ENCODE results near the gene DHCR7.
A peak's percentile ranks its signal among the peaks of the same experiment; 100 is the strongest.

Gene DHCR7, protein sequence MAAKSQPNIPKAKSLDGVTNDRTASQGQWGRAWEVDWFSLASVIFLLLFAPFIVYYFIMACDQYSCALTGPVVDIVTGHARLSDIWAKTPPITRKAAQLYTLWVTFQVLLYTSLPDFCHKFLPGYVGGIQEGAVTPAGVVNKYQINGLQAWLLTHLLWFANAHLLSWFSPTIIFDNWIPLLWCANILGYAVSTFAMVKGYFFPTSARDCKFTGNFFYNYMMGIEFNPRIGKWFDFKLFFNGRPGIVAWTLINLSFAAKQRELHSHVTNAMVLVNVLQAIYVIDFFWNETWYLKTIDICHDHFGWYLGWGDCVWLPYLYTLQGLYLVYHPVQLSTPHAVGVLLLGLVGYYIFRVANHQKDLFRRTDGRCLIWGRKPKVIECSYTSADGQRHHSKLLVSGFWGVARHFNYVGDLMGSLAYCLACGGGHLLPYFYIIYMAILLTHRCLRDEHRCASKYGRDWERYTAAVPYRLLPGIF

DNA sequence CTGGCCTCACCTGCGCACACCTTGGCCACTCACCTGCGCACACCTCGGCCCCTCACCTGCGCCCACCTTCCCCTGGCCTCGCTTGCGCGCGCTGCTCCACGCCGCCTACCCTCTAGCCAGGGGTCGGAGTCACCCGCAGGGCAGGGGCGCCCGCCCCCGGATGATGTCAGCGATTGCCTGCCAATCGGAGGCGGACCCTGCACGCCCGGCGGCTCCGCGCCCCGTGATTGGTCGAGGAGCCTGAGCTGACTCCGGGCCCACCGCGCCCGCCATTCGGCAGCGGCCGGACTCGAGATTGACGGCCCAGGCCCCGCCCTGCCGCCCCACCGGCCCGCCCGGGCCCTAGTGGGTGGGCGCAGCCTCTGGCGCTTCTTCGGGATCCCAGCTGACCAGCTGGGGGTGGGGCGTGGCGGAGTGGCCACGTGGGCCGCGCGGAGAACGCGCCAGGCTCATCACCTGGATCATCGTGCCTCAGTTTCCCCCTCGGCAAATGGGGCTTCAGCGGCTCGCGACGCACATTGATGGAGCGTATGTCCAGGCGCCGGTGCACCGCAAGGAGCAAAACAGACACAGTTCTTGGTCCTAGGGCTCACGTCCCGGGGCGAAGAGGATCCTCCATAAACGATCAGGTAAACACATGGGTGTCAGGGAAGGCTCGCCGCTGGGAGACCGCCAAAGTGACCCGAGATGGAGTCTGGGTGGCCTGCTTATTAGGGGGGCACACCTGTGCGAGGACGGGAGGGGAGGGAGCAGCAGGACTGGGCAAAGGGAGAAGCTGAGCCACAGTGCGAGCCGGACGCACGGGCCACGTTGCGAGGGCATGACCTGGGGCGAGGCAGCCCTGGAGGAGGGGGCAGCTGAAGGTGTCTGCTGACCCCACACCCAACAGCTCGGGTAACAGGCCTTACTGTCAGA lies at the start of gene DHCR7:
Gene DHCR7, minus strand, starts transcription at position 137 of the 915 bp plus-strand sequence. CDS start 3,441 bp downstream, outside the sequence.
- DNase-seq: peak; percentile 29 to 96 (median 92)

DNA sequence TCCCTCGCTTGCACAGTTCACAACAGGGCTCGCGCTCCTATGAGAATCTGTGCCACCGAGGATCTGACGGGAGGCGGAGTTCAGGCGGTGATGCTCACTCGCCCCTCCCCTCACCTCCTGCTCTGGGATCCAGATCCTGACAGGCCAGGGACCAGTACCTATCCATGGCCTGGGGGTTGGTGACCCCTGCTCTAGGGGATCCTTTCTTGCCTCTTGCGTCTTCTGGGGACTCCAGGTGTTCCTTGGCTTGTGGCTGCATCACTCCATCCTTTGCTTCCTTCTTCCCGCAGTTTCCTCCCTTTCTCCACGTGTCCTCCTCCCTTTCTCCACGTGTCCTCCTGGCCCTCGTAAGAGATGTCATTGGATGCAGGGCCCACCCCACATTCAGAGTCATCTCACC lies 48.2 kb upstream of the DHCR7 start:
- no peak for DNase-seq

DNA sequence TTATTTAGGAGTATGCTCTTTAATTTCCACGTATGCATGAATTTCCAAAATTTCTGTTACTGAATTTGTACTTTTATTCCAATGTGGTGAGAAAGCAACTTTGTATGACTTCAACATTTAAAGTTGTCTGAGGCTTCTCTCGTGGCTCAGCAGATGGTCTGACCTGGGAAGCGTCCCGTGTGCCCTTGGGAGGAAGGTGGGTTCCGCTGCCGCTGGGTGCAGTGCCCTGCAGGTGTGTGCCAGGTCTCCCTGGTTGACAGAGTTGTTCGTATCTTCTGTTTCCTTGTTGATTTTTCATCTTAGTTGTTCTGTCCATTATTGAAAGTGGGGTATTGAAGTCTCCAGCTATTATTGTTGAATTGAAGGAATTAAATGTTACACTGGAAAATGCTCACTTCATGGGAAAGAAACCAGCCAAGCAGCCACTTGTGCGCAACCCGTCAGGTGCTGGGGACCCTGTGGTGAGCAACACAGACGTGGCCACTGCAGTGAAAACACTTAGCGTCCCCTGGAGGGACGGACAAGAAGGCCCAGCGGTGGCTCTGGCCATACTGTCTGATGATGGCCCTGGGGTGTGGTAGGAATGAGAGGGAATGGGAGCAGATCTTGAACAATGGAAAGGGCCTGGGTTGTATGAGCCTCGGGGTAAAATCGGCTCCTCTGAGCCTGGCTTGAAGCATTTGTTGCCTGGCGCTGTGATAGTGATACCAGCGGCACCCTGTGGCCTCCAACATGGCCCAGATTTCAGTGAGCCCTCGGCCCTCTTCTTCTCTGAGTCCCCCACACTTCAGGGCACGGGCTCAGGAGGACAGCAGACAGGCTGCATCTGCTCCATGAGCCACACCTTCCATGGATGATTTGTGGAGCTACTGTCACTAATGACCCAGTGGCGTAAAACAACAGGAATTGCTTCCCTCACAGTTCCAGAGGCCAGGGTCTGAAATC lies 47.4 kb upstream of the DHCR7 start:
- no peak for DNase-seq

DNA sequence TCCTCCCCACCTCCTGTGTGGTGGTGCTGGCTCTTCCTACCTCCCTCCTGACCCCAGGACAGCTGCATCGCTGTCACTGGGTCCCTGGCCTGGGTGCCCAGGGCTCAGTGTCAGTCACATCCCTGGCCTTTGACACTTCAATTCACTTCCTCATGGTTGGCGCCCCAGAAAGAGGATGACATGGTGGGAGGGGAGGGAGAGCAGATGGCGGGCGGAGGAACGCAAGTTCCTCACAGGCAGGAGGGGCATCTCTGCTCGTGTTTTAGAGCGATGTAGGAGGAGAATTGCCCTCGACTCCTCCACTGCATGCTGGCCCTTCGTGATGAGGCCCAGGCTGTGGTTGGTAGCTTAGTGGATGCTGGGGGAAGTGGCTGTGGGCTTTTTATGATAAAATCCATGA lies 43.7 kb upstream of the DHCR7 start:
- no peak for DNase-seq

DNA sequence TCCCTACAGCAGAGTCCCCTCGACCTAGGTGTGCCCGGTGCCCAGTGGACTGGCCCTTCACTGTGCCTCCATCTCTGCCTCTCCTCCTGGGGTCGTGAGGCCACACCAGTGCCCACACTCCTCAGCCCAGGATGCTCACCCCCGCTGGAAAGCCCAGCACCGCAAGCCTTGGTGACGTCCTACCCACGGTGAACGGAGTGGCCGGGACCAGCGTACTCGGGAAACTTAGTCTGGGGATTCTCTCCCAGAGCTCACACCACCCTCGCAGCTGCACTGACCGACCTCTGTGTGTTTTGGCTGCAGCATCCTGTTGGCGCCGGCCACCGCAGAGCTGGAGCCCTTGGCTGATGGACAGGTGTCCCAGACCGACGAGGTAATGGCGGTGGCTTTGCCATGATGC lies 43.3 kb upstream of the DHCR7 start:
- no peak for DNase-seq

DNA sequence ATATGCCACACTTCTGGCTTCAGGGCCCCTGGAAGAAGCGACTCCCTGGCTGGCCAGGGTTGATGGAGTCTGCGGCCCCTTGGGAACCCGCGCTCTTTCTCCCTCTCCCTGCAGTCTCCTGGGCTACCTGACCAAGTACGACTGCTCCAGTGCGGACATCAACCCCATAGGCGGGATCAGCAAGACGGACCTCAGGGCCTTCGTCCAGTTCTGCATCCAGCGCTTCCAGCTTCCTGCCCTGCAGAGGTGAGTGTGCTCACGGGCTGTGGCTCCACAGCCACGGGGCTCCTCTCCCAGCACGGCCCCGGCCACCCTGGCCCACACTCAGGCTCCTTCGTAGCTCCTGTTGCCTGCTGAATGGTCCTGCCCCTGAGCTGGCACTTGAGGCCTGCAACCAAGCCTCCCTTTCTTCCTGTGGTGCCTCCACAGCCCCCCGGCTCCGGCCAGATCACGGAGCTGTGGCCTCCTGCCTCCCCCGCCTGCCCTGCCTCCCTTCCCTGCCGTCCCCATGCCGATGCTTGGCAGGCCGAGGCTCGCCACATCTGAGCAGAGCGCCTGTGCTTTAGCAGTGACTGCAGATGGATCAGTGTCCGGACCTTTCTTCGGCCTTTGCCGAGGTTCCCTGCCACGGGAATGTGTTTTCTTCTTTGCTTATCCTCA lies 42.7 kb upstream of the DHCR7 start:
- DNase-seq: no peak

DNA sequence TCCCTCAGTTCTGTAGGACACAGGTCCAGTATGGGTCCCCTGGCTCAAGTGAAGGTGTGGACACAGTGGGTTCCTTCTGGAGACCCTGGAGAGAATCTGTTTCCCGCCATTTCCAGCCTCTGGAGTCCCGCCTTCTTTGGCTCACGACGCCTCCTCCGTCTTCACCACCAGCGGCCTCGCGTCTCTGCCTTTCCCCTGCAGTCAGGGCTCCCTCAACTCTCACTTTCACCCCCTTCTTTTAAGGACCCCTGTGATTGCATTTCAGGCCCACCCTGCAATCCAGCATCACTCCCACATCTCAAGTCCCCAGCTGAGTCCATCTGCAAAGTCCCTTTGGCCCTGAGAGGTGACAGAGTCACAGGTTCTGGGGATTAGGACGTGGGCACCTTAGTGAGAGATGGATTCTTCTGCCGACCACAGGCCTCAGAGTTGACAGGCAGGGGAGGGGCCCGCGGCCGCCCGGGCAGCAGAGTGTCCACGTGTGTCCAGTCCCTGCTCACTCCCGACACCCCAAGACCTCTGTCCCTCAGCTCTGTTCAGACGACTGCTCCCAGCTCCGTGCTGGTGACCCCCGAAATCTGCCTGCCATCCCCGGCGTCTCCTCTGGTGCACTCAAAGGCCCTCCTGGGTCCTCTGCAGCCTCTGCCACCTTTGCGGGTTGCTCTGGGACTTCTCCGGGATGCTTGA lies 42.0 kb upstream of the DHCR7 start:
- DNase-seq: no peak

DNA sequence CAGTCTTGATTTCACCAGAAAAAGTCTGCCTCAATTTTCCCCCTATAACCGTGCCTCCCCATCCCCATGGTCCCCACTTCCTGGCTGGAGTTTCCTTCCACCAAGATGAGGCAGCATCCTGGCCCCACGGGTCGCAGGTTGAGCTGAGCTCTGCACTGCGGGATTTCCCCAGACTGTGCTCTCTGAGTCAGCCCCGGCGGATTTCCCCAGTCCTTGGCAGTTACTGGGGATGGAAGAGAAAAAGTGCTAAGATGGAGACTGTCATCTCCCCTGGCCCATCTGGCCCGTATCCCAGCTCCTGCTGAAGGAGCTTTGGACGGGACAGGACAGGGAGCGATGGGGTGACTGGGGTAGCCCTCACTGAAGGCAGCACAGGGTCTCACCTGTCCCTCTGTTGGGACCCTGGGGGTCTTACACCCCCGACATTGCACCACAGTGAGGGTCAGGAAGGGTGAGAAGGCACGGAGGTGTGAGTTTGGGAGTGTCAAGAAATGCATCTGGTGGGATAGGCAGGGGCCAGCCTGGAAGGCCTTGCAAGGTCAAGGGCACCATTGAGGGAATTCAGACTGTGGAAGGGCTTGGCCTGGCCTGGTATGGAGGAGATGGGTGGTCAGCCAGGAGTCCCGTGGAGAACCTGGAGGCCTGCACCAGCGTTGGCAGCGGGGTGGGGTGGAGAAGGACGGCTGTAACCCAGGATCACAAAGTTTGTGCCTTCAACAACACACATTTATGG lies 41.3 kb upstream of the DHCR7 start:
- DNase-seq: no peak

DNA sequence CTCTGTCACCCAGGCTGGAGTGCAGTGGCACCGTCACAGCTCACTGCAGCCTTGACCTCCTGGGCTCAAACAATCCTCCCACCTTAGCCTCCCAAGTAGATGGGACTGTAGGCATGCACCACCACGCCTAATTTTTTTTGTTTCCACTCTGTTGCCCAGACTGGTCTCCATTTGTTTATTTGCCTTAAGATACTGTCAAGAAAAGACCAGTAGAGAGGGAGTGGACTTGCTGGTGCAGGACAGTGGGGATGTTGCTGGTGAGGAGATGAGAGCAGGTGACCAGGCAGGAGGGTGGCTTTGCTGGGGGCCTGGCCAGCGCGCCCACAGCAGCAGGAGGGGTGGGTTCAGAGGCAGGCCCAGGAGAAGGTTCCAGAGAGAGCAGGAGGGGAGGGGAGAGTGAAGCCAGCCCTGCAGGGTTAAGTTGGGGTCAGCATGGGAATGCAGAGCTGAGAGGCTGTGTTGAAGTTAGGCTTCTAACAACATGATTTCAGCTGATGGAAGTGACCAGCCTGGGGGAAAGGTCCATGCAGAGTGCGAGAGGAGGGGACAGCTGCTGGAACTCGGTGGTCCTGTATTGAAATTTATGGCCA lies 40.6 kb upstream of the DHCR7 start:
- DNase-seq: no peak

DNA sequence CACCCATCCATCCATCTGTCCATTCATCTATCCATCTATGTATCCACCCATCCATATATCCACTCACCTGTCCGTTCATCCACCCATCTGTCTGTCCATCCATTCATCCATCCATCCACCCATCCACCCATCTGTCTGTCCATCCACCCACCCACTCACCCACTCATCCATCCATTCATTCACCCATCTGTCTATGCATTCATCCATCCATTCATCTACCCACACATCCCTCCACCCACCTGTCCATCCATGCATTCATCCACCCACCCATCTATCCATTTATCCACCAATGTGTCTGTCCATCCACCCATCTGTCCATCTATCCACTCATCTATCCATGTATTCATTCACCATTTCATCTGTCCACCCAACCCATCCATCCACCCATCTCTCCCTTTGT lies 38.1 kb upstream of the DHCR7 start:
- no peak for DNase-seq

DNA sequence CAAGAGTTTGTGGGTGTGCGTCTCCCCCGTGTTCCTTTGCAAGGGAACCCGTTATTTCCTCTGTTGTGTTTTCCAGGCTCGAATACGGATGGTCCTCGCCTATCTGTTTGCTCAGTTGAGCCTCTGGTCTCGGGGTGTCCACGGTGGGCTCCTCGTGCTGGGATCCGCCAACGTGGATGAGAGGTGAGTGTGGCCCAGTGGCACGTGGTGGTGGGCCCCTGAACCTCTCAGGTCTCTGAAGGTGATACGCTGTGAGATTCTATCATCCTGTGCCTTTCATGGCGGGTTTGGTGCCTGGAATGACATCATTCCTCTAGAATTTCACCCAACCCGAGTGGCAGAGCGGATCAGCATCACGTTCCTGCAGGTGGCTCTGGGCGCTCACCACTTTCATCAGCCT lies 37.3 kb upstream of the DHCR7 start:
- no peak for DNase-seq

DNA sequence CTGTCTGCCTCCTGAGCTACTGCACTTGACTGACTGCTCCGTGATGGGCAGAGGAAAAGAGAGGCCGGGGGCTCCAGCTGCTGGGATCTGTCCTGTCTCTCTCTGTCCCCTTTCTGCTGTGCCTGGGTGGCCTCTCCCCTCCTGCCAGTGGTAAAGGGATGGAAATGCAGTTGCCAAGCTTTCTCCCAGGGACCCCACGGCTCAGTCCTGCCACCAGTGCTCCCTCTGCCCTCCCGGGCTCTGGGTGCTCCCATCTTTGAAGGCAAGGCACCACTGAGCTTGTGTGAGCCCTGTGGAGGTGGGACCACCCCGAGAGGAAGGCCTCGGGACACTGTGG lies 36.8 kb upstream of the DHCR7 start:
- no peak for DNase-seq

DNA sequence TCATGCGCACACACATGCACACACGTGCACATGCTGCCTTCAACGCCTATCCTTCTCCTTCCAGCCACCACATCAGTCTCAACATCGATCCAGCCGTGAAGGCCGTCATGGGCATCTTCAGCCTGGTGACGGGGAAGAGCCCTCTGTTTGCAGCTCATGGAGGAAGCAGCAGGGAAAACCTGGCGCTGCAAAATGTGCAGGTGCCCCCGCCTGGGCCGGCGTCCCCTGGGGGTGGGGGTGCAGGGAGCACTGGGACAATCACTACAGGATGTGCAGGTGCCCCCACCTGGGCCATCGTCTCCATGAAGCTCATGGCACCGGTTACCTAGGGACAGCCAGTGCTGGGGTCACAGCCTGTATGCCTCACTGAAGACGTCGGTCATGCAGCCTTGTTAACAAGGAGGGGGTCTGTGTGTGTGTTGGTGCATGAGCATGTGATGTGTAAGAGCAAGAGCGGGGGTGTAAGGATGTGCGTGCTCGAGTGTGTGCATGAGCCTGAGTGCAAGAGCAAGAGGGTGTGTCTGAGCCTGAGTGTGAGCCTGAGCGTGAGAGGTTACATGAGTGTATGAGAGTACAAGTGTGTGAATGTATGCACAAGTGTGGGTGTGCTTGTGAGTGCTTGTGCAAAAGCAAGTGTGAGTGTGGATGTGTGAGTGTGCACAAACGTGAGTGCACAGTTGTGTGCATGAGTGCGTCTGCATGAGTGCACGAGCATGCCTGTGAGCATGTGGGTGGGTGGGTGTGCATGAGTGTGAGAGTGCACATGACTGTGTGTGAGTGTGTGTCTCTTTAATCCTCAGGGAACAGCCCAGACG lies 36.3 kb upstream of the DHCR7 start:
- no peak for DNase-seq

DNA sequence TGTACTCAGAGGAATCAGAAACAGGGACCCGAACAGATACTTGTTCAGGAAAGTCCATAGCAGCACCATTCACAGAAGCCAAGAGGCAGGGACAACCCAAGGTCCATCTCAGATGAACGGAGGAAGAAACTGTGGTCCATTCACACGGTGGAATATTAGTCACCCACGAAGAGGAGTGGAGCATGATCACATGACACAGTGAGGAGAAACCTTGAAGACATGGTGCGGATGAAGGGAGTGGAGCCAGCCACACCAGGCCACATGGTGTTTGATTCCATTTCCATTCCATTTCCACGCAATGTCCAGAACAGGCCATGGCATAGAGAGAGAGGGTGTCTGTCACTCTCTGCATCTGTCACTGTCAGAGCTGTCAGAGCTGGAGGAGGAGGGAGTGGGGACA lies 35.5 kb upstream of the DHCR7 start:
- DNase-seq: no peak

DNA sequence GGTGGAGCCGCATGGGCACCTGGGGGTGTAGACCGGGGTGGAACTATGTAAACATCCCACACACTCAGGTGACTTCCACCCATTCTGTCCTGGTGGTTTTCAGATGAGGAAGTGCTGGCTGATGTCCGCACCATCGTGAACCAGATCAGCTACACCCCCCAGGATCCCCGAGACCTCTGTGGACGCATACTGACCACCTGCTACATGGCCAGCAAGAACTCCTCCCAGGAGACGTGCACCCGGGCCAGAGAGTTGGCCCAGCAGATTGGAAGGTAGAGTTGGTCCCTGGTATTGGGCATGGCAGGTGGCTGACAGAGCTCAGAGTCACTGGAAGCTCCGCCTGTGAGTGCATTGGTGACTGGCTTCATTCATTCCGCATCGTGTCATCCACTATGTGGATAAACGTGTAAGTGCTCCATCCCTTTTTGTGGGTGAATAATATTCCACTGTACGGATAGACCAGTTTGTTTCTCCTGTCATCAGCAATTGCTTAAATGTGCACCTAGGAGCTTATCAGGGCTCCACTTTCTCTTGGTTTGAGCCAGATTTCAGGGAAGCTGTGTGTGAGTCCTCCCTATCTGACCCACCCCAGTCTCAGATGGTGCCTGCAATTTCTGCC lies 34.7 kb upstream of the DHCR7 start:
- DNase-seq: no peak

DNA sequence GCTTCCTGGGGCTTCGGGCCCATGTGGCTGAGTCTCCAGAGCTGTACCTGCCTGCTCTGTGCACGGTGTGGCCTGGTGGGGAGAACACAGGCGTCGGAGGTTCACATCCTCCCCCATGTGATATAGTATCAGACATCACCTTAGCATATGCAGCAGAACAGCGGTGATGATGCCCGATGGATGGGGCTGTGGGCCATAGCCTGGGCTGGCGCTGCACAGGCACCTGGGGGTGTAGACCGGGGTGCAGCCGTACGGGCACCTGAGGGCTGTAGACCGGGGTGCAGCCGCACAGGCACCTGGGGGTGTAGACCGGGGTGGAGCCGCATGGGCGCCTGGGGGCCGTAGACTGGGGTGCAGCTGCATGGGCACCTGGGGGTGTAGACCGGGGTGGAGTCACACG lies 34.0 kb upstream of the DHCR7 start:
- DNase-seq: no peak

DNA sequence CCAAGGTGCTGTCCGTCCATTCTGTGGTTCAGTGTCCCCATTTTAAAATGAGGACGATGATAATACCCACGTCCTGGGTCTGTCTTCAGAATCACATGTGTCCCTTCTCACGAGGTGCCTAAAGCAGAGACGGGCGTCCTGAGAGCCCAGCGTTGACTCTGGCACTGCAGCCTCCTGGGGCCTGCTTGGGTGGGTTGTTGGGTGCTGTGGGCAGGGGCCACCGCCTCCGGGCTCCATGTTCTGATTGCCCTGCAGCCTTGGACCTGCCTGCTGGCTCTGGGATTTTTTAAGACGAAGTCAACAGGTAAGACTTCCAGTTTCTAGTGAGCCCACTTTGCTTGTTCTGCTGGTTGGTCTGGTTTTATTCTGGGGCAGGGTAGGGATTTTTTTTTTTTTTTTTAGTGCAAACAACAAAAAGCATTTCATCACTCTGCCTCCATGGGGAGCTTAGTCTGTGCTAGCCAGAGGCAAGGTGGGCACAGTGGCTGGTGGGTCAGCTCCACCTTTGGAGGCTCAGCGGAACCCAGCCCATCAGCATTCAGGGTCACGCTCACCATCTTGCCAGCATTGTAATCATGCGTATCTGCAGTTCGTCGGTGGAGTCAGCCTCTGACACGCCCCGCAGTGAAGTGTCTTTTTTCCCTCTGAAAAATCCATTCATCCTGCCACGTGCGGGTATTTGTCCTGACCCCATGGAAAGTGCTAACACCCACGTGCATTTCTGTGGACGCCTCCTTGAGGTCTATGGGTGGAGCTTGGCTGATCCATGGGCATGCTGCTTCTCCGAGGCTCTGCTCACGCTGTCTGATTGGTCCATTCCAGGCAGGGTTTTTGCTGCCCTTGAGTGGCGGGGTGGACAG lies 33.1 kb upstream of the DHCR7 start:
- no peak for DNase-seq

DNA sequence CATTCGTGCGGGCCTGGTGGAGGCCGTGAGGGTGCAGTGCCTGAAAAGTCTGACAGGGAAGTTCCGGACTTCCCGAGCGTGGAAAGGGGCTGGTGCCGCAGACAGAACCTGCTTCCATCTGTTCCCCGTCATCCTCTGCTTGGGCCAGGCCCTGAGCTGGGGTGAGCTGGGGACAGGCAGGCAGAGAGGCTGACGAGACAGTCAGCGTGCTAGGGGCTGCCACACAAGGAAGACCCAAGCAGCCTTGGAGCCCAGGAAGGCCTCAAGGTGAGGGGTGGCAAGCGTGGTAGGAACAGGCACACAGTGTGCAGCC lies 30.3 kb upstream of the DHCR7 start:
- DNase-seq: no peak
